ENCODE results near the gene MAD2L2.

The MAD2L2 gene

GRCh38 chr1:11685210-11685752 lies 4.3 kb upstream of the MAD2L2 start:
- DNase-seq (ENCODE audit: extremely low spot score, insufficient read length, low read depth) (no peak), FAIRE-seq (no peak)

GRCh38 chr1:11684070-11684469 lies 3.1 kb upstream of the MAD2L2 start:
- DNase-seq (ENCODE audit: extremely low spot score, insufficient read length, low read depth) (no peak), FAIRE-seq (no peak)

DNA sequence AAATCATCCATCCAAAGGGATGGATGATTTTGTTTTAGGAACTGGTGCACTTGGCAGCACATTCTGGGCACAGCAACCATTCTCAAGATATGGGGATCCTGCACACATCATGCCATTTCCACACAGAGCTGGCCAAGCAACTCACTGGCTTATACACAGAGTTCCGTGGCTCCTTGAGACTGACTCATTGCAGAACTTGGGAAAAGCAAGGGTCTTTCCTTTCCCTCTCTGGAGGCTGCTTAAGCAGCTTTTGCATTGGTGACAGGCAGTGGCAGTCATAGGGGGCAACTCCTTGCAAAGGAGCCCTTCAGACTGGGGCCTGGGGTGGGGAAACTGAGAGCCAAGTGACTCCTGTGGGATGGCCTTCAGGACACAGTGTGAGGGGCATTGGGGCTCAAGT lies 1.9 kb upstream of the MAD2L2 start:
- DNase-seq (ENCODE audit: extremely low spot score, insufficient read length, low read depth) = no peak
- no peak for FAIRE-seq

GRCh38 chr1:11682287-11682771 lies 1.4 kb upstream of the MAD2L2 start:
- DNase-seq (ENCODE audit: extremely low spot score, insufficient read length, low read depth) (no peak), FAIRE-seq (no peak)

- FAIRE-seq (no peak), DNase-seq (ENCODE audit: extremely low spot score, insufficient read length, low read depth) (no peak)
These were observed 478 bp downstream of the MAD2L2 start for GRCh38 chr1:11680270-11681070.

- DNase-seq (ENCODE audit: extremely low spot score, insufficient read length, low read depth) (no peak), FAIRE-seq (no peak)
These were observed 2.5 kb downstream of the MAD2L2 start for GRCh38 chr1:11678442-11678841.

GRCh38 chr1:11676386-11677103 lies 4.4 kb downstream of the MAD2L2 start:
- FAIRE-seq = no peak
- DNase-seq (ENCODE audit: extremely low spot score, insufficient read length, low read depth) = no peak

GRCh38 chr1:11675325-11675724 lies 5.6 kb downstream of the MAD2L2 start:
- FAIRE-seq (no peak), DNase-seq (ENCODE audit: extremely low spot score, insufficient read length, low read depth) (no peak)

DNA sequence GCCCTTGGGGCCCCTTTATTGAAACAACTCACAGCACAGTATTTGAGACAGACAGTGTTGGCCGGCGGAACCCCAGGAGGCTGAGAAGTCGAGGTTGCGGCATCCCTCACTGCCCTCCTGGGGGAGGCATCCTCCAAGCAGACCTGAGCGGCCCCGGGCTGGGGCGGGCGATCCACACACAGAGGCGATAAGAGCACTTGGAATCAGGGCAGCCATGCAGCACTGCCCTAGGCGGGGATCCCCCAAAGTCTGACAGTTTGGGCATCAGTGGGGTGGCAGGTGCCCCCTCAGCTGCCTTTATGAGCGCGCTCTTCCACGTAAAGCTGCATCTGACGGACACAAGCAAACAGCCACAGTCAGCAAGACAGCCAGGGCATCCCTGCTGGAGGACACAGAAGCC lies 6.5 kb downstream of the MAD2L2 start:
- FAIRE-seq (no peak), DNase-seq (ENCODE audit: extremely low spot score, insufficient read length, low read depth) (no peak)

DNA sequence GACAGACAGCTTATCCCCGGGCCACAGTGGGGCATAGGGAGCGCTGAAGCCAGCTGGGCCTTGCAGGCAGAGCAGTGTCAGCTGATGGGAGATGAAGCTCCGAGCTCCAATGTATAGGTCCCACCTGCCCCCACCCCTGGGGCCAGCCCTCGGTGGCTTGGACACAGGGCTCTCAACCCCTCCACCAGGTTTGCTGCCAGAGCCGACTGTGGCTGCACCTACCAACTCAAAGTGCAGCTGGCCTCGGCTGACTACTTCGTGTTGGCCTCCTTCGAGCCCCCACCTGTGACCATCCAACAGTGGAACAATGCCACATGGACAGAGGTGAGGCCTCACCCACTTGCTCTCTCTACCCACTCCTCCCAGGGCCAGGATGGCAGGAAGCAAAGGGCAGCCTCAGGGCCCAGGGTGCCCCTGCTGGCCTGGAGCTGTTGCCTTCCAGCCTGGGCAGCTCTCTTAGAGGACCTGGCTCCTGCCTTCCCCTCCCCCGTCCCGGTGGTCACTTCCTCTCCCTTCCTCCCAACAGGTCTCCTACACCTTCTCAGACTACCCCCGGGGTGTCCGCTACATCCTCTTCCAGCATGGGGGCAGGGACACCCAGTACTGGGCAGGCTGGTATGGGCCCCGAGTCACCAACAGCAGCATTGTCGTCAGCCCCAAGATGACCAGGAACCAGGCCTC lies 7.7 kb downstream of the MAD2L2 start:
- FAIRE-seq (no peak), DNase-seq (ENCODE audit: extremely low spot score, insufficient read length, low read depth) (no peak)

DNA sequence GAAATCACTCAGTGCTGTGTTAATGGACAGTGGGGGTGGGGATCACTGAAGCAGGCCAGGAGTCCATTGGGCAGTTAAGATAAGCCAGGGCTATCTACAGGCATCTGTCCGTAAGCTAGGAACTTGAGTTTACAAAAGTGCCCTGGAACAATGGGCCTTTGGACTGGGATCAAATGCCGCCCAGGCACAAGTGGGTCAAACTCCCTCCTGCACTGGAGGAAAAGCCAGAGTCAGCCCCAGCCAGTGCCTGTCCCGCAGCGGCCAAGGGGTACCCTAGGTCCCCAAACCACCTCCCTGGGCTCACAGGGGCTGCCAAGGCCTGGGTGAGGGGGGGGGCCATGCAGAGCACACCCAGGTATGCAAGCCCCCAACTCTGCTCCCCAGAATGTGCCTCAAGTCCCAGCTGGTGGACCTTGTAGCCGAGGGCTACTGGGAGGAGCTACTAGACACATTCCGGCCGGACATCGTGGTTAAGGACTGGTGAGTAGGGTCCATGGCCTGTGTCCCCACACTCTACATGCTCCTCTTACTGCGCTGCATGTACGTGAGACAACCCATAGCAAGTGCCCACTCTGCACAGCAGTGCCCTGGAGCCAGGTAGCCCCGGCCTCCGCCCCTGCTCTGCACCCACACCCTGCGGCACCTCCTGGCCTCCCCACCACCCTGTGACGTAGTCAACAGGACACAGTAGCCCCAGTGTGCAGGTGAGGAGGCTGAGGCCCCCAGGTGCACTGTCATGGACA lies 9.2 kb downstream of the MAD2L2 start:
- DNase-seq (ENCODE audit: extremely low spot score, insufficient read length, low read depth) = no peak
- no peak for FAIRE-seq

DNA sequence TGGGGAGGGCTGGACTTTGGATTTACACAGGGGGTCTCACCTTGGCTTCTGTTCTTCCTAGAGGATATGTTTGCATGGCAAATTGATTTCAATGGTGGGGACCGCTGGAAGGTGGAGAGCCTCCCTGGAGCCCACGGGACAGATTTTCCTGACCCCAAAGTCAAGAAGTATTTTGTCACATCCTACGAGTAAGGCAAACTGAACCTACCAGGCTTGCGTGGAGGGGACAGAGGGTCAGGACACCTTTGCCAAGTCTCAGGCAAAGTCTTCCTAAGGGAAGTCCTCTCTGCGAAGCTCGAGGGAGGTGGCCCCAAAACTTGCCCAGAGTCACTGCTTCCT lies 9.8 kb downstream of the MAD2L2 start:
- FAIRE-seq = no peak
- DNase-seq (ENCODE audit: extremely low spot score, insufficient read length, low read depth) = no peak

- DNase-seq (ENCODE audit: extremely low spot score, insufficient read length, low read depth) (no peak), FAIRE-seq (peak; percentile 66)
These were observed 10.2 kb downstream of the MAD2L2 start for GRCh38 chr1:11670747-11671146.

DNA sequence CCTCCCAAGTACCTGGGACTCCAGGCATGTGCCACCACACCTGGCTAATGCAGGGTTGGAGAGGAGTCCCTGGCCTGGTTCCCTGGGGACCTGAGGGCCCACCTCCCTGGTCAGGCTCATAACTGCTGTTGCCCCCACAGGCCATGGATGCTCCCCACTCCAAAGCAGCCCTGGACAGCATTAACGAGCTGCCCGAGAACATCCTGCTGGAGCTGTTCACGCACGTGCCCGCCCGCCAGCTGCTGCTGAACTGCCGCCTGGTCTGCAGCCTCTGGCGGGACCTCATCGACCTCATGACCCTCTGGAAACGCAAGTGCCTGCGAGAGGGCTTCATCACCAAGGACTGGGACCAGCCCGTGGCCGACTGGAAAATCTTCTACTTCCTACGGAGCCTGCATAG lies 12.4 kb downstream of the MAD2L2 start:
- no peak for FAIRE-seq
- no peak for DNase-seq (ENCODE audit: extremely low spot score, insufficient read length, low read depth)

DNA sequence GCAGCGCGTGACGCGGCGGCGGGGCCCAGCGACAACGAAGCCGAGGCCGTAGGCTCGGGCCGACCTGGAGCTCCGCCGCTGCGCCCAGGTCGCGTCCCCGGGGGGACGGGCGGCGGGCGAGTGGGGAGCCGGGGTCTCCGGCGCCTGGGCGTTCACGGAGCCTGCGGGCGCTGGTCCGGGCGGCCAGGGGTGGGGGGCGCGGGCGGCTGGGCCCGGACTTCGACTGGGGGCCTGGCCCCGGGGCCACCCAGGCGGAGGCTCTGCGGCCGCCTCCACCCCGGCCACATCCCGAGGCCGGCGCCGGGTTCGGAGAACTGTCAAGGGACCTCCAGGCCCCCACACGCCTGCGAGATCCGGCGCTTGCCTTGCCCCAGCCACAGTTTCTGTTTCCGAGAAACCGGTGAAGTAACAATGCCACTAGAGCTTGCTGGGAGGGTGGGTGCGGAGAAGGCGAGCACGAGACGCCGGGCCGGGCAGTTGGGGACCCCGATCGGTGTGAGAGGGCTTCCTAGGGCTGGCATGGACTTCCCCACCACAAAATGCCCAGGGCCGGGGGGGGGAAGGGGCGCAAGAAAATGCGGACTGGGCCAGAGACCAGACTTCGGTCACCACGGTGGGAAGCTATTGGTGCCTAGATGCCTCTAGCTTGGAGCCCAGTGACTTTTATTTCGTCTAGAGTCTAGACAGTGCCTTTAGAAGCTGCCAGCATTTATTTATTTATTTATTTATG lies 16.4 kb downstream of the MAD2L2 start:
- FAIRE-seq (peak; percentile 89), DNase-seq (ENCODE audit: extremely low spot score, insufficient read length, low read depth) (no peak)

DNA sequence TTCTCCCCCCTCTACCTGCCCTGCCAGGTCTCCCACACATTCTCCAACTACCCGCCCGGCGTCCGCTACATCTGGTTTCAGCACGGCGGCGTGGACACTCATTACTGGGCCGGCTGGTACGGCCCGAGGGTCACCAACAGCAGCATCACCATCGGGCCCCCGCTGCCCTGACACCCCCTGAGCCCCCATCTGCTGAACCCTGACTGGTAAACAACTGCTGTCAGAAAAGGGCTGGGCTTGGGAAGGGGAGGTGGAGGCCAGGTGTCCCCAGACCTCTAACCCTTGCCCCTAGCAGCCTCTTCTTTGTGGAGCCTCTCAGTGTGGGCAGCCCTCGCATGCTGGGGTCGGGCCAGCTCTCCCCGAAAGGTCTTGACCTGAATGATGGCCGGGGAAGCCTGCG lies 19.8 kb downstream of the MAD2L2 start:
- no peak for FAIRE-seq
- DNase-seq (ENCODE audit: extremely low spot score, insufficient read length, low read depth) = no peak

- FAIRE-seq = no peak
- DNase-seq (ENCODE audit: extremely low spot score, insufficient read length, low read depth) = no peak
These were observed 21.2 kb downstream of the MAD2L2 start for GRCh38 chr1:11659748-11660147.

- FAIRE-seq = no peak
- no peak for DNase-seq (ENCODE audit: extremely low spot score, insufficient read length, low read depth)
These were observed 22.4 kb downstream of the MAD2L2 start for GRCh38 chr1:11658542-11658941.

DNA sequence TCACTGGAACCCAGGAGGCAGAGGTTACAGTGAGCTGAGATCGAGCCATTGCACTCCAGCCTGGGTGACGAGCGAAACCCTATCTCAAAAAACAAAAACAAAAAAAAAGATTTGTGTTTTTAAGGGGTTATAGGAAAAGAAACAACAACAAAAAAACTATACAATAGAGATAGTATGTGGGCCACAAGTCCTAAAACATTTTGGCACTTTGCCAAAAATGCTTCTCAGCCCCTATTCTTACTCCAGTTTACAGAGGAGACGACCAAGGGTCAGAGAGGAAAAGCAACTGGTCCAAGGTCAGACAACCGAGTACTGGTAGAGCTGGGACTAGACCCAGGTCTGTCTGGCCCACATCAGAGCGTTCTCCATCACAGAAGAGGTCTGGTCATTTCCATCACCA lies 23.3 kb downstream of the MAD2L2 start:
- no peak for FAIRE-seq

More for the DNA sequence above, 23.3 kb downstream of the MAD2L2 start:
- no peak for DNase-seq (ENCODE audit: extremely low spot score, insufficient read length, low read depth)
